ENCODE results near the gene FXYD6.

GRCh38 chr11:117859061-117859460 lies 17.4 kb downstream of the FXYD6 start:
- TF ChIP-seq EP300 (IDR thresholded peaks at IDR 0.05; ENCODE audit: borderline replicate concordance) (no peak), MAX (IDR thresholded peaks at IDR 0.05) (no peak), EGR1 (IDR thresholded peaks at IDR 0.05) (no peak), TAF1 (IDR thresholded peaks at IDR 0.05; ENCODE audit: low read depth) (no peak), REST (IDR thresholded peaks at IDR 0.05; ENCODE audit: low read depth) (no peak), CEBPB (IDR thresholded peaks at IDR 0.05) (no peak), NFIC (IDR thresholded peaks at IDR 0.05) (no peak)

All from Ishikawa (cell line).